Renal cortical epithelial cell (primary cell): Measurements from ENCODE around the gene SCD. TPM values are rescaled to one million over a fixed set of nuclear protein-coding genes. Genes with fewer than 3 reads are reported as not detected.
"Not testable (repeated sequence)": the region's sequence is repeated elsewhere in the genome, so short reads cannot be mapped to it uniquely, and the experiment has no call there.

ENCODE experiments used
- DNase-seq: peaks from one replicate; pipeline ENCODE4 v3.0.0-alpha.2; 2011; ENCODE audit warnings: low read depth
- total RNA-seq: library from RNA; depleted of rRNA; stranded (reverse); fragments of >200 nt; gene quantifications from 2 replicates; pipeline ENCODE4 v1.2.3, GENCODE V29; 2014

Gene SCD
- total RNA-seq = 44.7 and 189 TPM in 2 replicates

- peak; percentile 88 for DNase-seq
These were observed at the start of gene SCD for GRCh38 chr10:100346765-100347567. Gene SCD, plus strand, starts transcription at chr10:100347233. Its CDS starts 272 bp downstream, at chr10:100347505.

GRCh38 chr10:100297242-100297641 is 49.8 kb upstream of the SCD start:
- no peak for DNase-seq

- not testable (repeated sequence) for DNase-seq
These were observed 45.9 kb upstream of the SCD start for GRCh38 chr10:100301123-100301522.

DNA sequence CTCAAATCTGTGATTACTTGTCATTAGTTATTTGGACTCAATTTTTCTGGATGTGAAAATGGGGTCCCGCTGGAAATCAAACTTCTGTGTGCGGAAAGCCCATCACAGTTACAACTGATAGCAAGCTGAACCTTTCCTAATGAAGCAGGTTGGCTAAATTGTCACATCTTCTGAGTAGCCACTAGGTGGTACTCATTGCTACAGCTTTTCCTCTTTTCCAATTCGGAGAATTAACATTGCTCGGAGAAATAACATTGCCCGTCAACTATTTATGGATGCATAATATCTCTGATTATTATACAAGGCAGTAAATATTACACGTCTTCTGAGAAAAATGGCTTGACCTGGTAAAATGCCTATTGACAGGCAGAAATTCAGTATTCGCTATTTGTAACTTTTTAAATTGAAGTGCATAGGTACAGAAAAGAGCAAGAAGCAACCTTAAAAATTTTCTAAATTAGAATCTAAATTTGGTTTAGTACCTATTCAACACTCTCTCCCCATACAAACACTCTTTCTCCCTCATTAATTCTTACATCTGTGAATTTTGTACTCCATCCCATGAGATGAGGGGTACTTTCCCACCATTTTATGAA is 43.2 kb upstream of the SCD start:
- peak; percentile 40 for DNase-seq

DNA sequence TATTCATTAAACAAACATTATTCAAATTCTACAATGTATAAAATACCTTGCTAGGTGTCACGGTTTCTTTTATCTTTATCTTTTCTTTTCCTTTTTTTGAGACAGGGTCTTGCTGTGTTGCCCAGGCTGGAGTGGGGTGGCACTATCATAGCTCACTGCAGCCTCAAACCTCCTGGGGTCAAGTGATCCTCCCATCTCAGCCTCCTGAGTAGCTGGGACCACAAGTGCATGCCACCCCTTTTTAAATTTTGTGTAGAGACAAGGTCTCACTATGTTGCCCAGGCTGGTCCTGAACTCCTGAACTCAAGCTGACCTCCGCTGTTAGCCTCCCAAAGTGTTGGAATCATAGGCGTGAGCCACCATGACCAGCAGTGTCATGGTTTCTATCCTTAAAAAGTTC is 42.6 kb upstream of the SCD start:
- no peak for DNase-seq

- no peak for DNase-seq
These were observed 40.2 kb upstream of the SCD start for GRCh38 chr10:100306861-100307260.

- no peak for DNase-seq
These were observed 39.3 kb upstream of the SCD start for GRCh38 chr10:100307684-100308083.

- no peak for DNase-seq
These were observed 35.7 kb upstream of the SCD start for GRCh38 chr10:100311298-100311697.

DNA sequence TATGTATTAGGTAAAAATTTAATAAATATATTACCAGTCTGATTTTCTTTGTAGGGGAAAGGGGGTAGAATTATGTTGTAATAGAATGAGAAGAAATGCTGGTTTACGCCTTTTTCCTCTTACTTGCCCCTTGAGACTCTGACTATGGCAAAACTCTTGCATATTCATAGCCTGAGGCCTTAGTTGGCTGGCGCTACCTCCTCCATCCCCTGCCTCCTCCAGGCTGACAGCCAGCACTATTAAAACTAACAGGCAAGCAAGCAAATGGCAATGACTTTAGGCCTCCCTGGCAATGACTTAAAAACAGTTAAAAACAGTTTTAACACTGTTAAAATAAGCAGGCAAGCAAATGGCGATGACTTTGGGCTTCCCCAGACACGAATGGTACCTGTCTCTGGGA is 31.4 kb upstream of the SCD start:
- DNase-seq = no peak

DNA sequence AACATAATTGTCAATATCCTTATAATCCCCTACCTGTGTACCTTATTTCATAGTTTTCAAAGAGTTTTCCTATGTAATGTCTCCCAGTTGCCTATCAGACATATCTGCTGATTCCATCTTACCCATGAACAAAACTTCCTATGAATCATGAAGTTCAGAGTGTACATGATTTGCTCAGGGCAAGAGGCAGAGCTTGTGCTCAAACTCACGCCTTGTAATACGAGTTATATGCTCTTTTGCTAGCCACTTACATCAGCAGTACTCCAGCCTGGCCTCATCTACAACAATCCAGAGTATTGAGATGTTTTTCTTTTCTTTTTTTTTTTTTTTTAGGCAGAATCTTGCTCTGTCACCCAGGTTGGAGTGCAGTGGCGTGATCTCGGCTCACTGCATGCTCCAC is 28.8 kb upstream of the SCD start:
- no peak for DNase-seq

DNA sequence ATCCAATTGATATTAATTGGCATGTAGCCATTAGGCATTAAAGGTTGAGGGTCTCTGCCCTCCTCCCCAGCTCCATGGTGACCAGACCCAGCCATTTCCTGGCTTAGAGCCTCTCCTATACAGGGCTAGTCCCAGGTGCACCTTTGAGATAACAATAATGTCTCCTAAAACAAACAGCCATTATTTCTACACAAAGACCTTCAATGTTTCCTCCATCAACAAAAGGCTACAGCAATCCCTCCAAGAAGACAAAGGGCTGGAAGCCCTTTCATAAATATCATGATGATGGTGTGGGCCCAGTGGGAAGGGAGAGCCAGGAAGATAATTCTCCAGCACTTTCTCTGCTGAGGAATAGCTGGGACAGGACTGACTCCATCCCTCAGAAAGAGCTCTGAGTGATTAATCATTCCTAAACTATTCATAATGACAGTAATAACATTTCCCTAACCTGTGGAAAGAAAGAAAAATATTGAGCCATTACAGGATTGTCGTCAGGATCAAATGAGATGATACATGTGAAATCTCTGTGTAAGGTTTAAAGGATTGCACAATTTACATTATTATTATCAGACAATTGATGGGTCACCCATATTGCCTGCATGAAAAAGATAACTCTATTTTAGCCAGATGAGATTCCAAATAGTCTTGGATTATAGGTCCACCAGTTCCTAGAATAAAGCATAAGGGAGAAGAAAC is 27.2 kb upstream of the SCD start:
- no peak for DNase-seq

- DNase-seq = no peak
These were observed 21.9 kb upstream of the SCD start for GRCh38 chr10:100325158-100325557.

- DNase-seq = peak; percentile 15
These were observed 19.9 kb upstream of the SCD start for GRCh38 chr10:100327007-100327717.

DNA sequence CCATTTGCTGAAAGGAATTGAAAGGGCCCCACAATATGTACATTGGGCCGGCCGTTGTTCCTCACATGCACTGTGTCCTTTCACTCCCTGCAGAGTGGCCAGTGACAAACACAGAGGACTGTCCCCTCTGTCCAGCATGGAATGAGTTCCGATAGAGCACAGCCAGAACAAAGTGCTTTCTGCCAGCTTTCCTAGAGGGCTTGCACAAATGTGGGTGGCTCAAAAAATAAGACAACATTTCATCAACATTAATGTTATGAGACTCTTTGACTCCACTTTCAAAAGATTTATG is 19.4 kb upstream of the SCD start:
- DNase-seq = no peak

DNA sequence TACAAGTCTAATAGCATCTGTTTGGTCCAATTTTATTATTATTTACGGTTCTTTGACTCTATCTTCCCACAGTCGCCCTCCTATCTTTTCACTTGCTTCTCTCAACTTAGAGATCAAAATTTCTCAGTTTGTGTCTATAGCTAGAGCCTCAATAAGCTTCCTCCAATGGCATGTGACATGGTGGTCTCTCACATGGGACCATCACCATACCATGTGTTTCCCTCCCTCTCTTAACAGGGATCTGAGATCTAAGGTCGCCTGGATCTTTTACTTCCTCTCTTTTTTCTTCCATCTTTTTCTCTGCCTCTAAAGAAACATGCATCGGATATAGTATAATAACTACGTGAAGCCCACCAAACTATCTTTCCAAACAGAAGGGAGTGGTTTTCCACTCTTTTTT is 18.8 kb upstream of the SCD start:
- DNase-seq = no peak

DNA sequence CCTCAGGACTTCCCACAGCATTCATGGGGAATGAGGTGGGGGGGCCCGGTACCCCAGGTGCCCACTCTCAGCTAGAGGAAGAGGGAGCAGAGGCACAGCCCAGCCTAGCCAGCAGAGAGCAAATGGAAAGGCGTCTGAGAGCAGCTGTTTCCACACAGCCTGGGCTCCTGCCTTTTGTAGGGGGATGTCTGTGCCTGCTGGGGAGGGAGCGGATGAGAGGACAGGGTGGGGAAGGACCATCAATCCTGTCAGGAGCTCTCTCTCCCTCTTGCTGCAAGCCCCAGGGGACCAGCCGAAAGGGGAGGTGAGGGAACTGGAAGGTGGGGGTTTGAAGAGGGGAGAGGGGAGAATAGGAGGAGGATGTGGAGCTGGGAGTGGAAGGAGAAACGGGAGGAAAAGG is 17.0 kb upstream of the SCD start, which contains the start of gene PKD2L1:
Gene PKD2L1 (minus strand): TSS at position 150 of the 400 bp plus-strand sequence. CDS start 125 bp downstream, at position 25.
- no peak for DNase-seq

GRCh38 chr10:100333106-100333505 is 13.9 kb upstream of the SCD start:
- no peak for DNase-seq

DNA sequence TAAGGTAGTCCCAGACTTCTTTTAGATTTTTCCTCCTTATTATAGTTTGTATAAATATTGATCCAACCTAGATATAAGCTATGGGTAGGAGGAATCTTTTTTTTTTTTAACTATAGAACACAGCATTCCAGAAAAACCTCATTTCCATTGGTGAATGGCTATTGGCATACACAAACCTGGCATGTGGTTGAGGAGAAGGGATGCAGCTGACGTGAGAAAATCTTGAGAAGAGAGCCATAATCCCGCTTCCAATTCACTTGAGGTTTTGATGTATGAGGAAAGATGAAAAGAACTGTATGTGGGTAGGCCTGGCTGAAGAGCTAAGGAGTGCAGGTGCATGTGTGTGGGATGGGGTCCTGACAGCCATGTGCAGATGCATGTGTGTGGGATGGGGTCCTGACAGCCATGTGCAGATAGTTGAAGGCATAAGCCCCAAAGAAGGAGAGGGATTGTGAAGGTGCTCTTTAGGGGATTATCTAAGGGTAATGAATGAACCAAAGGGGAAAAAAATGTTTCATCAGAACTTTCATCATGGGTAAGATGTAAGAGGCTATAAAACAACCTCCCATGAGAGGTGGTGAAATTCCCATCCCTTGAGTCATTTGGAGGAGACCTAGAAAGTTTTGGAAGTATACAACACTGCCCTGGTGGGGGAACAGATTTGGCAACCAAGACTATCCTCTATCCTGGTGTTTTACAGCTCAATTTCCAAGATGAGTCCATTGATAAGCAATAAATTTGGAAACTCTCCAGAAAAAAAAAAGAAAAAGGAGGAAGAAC is 13.2 kb upstream of the SCD start:
- DNase-seq = no peak

GRCh38 chr10:100334762-100335161 is 12.3 kb upstream of the SCD start:
- DNase-seq = no peak

- peak; percentile 25 for DNase-seq
These were observed 8.5 kb upstream of the SCD start for GRCh38 chr10:100338434-100339036.

DNA sequence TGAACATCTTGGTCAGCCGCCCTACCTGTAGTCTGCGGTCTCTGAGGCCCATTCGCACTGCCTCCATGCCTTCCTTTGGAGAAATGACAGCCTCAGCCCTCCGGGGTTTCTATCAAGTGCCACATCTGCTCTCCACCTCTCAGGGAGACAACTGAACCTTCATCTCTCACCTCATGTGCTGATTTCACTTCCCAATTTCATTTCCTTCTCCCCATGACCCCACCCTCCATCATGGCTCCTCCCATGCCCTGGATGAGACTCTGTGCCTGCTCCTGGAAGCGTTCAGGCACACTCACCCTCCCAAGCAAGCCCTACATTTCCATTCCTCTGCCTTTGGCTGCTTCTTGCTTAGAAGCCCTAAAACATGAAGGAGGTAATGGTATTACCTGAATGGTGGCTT is 7.8 kb upstream of the SCD start:
- no peak for DNase-seq
